Right ventricle myocardium superior (tissue), 1 donor: ENCODE measurements around the gene WTAP. TPM values are rescaled to one million over a fixed set of nuclear protein-coding genes. Genes with fewer than 3 reads are reported as not detected.

ENCODE experiments used
- ATAC-seq: fragments of 200-7000 bp; cut with Tn5 transposase; one replicate; pipeline ENCODE4 v1.9.1; 2020; ENCODE audit warnings: mild to moderate bottlenecking; ENCODE audit not compliant: poor library complexity
- DNase-seq: peaks from one replicate; pipeline ENCODE4 v3.0.0-alpha.2; 2020
- intact Hi-C: fragments of 100-400 bp; cut with DNase I; formaldehyde crosslinking; loops from one replicate; pipeline ENCODE4 v1.11.2; 2022
- total RNA-seq: library from RNA; stranded (reverse); fragmentation: NEBNext Ultra II Directional; extraction: Animal tissue kit (Norgen Biotek cat#: 25700); gene quantifications from one replicate; pipeline ENCODE4 v1.2.1, GENCODE V29; 2021
- donor health status: DM: no; HTN: yes; CAD: no; lungs with severe emphysema.

WTAP gene
- total RNA-seq, 1 donor from 2014 or later: 40.1 TPM

DNA sequence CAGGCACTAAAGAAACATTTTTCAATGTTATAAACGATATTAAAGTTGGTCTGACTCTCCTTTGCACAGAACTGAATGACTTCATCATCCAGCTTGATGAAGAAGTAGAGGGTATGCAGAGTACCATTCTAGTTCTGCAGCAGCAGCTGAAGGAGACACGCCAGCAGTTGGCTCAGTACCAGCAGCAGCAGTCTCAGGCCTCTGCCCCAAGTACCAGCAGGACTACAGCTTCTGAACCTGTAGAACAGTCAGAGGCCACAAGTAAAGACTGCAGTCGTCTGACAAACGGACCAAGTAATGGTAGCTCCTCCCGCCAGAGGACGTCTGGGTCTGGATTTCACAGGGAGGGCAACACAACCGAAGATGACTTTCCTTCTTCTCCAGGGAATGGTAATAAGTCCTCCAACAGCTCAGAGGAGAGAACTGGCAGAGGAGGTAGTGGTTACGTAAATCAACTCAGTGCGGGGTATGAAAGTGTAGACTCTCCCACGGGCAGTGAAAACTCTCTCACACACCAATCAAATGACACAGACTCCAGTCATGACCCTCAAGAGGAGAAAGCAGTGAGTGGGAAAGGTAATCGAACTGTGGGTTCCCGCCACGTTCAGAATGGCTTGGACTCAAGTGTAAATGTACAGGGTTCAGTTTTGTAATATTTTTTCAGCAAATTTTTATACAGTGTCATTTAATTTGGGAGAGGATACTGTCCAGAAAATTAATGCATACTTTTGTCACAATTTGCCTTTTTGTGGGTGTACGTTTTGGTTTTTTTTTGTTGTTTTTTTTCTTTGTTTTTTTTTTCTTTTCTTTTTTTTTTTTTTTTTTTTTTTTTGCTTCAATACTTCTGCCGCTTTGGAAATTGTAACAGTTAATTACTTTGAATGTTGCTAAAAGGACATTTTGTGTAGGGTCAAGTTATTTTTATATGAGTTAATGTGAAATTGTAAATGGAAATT, 27.9 kb downstream of the WTAP start:
- intact Hi-C loops: no loop called here
- DNase-seq (no peak), ATAC-seq (no peak)

DNA sequence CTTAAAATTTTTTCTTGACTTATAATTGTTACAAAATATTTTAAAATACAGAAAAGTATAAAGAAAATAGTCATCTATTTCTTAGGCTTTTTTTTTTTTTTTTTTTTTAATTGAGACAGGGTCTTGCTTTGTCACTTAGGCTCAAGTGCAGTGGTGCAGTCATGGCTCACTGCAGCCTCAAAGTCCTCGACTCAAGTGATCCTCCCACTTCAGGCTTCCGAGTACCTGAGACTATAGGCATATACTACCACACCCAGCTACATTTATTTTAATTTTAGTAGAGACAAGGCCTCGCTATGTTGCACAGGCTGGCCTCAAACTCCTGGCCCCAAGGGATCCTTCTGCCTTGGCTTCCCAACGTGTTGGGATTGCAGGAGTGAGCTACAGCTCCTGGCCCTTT, 29.2 kb downstream of the WTAP start:
- DNase-seq: no peak
- no peak for ATAC-seq
- intact Hi-C loops: no loop called here

DNA sequence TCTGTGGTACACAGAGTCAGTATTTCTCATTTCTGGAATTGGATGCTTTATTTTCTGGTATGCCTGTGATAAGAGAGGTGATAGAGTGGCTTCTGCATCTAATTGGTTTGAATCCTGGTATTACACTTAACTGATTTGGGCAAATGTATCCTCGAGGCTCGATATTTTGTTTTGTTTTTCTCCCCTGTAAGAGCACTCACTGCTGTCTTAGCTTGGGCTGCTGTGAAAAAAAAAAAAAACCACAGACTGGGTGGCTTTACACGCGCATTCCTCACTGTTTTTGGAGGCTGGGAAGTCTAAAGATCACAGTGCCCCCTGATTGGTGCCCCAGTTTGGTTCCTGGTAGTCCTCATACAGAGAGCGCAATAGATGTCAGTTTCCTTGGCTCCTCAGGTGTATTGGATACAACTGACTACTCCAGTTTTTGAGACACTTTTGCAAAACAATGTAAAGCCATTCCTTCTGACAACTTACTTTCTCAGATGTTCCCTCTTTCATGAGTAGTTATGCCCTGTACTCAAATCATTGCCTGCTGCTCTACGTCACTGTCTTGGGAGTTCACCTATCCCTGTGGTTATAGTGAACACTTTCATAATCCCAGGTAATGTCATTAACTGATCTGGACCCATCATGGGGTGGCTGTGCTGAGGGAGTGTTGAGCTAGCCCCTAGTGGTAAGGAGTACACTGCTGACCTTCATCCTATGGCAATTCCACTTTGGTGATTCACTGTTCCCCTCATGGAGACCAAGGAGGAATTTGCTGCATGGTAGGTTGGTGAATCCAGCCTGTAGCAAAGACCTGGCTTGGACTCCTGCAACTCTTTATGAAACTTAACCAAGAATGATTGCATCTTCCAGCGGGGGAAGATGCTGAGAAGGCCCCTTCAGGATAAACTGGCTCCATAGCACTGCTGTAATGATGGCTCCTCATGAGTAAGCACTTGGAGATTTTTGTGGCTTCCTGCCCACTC, 31.0 kb downstream of the WTAP start:
- ATAC-seq: no peak
- intact Hi-C loops: no loop called here
- no peak for DNase-seq

- ATAC-seq: no peak
- DNase-seq: no peak
- intact Hi-C loops: loop anchor here (5.0 kb wide), 1 partner anchor 67 kb away; the partner anchor contains the start of gene SOD2
These were observed 32.3 kb downstream of the WTAP start for GRCh38 chr6:159759645-159760044.

DNA sequence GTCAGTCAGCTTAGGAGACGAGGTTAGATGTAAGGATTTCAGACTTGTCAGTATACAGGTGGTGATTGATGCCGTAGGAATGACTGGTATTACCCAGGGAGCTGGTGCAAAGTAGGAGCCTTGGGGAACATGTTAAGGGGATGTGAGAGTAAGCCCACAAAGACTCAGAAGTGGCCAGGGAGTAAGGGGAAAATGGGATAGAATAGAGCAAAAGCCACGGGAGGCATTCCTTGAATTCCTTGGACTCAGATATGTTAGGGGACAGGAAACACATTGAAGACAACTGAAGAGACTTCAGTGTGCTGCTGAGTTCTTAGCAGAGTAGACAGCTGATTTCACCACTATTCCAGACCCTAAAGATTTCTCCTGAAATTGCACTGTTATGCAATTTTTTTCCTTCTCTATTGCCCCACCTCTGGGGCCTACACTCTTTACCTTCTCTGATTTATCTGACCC, 33.3 kb downstream of the WTAP start:
- intact Hi-C loops: loop anchor here (5.0 kb wide), 1 partner anchor 68 kb away; the partner anchor contains the start of gene SOD2
- DNase-seq (no peak), ATAC-seq (no peak)

- intact Hi-C loops: loop anchor here (5.0 kb wide), 1 partner anchor 69 kb away; the partner anchor contains the start of gene SOD2
- DNase-seq: peak; percentile 50
- no peak for ATAC-seq
These were observed 34.0 kb downstream of the WTAP start for GRCh38 chr6:159761129-159761872.

DNA sequence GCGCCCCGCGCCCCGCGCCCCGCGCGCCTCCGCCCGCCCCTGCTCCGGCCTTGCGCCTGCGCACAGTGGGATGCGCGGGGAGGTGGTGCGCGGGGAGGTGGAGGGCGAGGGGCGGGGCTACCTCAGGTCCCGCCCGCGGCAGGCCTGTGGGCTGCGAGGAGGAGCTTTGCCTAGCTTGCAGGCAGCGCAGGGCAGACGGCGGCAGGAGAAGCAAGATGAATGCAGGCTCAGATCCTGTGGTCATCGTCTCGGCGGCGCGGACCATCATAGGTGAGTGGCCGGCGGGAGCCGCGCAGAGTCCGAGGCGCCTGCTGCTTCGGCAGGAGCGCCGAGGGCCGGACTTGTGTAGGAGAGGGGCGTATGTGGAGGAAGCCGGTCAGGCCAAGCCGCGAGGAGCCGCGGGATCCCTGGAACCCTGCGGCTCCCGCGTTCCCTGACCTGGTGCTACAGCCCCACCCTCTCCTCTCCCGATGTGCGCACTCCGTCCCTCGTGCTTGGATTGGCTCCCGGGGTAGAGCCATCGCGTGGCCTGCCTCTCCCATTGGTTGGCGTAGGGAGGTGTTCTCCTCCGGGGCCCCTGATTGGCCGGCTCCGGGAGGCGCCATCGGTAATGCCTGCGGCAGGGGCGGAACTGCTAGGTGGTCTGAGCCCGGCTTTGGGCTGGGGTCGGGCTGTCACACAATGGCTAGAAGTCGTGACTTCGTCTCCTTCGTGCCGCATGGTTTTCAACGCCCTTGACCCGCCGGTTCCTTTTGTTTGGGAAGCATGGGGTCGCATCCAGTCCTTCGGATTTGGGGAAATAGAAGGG, 34.8 kb downstream of the WTAP start, which contains the start of gene ACAT2:
ACAT2 (plus strand) TSS at position 173 of the 808 bp plus-strand sequence; CDS start at position 216, 43 bp downstream.
- peak; percentile 99 for ATAC-seq
- DNase-seq: peak; percentile 97

DNA sequence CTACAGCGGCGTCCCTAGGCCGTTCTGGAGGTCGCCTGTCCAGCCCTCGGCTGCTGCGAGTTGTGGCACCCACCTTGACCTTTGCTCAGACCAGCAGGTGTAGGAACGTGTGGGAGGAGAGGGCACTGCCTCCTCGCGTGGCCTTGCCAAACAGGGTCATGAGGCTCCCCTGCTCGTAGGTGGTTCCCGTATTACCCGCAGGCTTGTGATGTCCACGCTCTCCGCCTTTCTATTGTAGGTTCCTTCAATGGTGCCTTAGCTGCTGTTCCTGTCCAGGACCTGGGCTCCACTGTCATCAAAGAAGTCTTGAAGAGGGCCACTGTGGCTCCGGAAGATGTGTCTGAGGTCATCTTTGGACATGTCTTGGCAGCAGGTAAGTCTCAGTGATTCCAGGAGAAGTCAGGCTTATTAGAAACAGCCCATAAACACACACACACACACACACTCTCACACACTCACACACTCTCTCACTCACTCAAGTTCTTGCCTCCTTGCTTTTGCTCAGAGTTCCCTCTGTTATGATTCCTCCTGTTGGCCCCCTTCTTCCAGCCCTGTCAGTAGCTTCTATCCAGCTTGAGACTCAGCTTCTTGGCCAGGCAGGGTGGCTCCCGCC, 35.5 kb downstream of the WTAP start:
- ATAC-seq (no peak), DNase-seq (no peak)
- intact Hi-C loops: loop anchor here (5.0 kb wide), 1 partner anchor 70 kb away; the partner anchor contains the start of gene SOD2

More for the DNA sequence above, 34.8 kb downstream of the WTAP start, which contains the start of gene ACAT2:
- intact Hi-C loops: loop anchor here (5.0 kb wide), 1 partner anchor 70 kb away; the partner anchor contains the start of gene SOD2

DNA sequence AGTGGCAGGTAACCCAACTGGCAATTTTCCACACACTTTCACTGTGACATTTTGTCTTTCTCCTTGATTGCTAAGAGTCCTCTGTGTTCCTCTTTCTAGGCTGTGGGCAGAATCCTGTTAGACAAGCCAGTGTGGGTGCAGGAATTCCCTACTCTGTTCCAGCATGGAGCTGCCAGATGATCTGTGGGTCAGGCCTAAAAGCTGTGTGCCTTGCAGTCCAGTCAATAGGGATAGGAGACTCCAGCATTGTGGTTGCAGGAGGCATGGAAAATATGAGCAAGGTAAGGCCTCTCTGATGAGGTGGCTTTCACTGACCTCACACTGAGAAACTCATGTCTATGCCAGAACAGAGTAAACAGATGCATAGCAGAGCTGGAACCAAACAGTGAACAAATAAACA, 39.6 kb downstream of the WTAP start:
- ATAC-seq (no peak), DNase-seq (no peak)
- intact Hi-C loops: no loop called here

- ATAC-seq (no peak), DNase-seq (no peak)
- intact Hi-C loops: no loop called here
These were observed 42.2 kb downstream of the WTAP start for GRCh38 chr6:159769470-159769869.

DNA sequence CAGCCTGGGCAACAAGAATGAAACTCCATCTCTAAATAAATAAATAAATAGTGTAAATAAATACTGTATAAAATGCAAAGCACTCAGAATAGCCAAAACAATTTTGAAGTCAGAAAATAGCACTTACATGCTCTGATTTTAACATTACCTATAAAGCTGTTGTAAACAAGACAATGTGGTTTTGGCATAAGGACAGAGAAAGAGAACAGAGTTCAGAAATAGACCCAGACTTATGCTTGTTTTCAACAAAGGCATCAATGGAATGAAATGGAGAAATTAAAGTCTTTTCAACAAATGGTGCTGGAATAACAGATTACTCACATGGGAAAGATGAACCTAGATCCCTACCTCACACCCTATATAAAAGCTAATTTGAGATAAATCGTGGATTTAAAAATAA, 44.9 kb downstream of the WTAP start:
- intact Hi-C loops: no loop called here
- ATAC-seq (no peak), DNase-seq (no peak)

DNA sequence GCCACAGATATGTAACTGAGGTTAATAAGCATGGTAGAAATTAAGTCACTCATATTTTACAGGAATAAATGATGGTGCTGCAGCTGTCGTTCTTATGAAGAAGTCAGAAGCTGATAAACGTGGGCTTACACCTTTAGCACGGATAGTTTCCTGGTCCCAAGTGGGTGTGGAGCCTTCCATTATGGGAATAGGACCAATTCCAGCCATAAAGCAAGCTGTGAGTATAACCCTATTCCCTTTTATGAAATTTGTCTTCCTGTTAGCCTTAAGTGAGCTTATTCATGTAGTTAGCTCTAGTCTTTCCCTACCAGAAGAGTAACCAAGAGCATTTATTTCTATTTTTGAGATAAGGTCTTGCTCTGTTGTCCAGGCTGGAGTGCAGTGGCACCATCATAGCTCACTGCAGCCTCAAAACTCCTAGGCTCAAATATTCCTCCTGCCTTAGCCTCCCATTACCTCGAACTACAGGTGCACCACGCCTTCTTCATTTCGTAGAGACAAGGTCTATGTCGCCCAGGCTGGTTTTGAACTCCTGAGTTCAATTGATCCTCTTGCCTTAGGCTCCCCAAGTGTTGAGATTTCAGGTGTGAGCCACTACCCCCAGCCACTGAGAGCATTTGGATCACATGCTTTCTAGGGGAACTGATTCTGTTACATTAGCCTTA, 50.1 kb downstream of the WTAP start:
- intact Hi-C loops: no loop called here
- ATAC-seq (no peak), DNase-seq (no peak)

DNA sequence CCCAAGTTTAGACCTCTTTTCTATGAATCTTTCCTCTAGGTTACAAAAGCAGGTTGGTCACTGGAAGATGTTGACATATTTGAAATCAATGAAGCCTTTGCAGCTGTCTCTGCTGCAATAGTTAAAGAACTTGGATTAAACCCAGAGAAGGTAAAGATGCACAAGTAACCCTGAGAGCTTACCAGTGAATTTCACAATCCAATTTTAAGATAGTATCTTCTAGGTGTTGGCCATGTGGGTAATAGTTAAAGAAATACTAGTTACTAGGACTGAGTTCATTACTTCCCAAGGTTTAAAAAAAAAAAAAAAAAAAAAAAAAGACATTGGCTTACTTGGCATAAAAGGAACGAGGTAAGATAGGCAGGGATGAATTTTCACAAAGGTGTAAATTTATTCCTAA, 50.8 kb downstream of the WTAP start:
- intact Hi-C loops: no loop called here
- DNase-seq: no peak
- no peak for ATAC-seq

DNA sequence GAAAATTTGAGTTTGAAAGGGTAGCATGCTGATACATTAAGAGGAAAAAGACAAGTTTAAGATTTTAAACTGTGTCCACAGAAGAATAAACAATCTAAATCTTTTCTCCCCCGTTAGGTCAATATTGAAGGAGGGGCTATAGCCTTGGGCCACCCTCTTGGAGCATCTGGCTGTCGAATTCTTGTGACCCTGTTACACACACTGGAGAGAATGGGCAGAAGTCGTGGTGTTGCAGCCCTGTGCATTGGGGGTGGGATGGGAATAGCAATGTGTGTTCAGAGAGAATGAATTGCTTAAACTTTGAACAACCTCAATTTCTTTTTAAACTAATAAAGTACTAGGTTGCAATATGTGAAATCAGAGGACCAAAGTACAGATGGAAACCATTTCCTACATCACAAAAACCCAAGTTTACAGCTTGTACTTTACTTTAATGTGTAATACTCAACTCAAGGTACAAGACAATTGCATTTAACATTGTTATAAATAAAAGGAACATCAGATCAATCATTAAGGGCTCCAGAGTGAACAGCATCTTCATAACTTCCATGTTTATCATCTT, 51.3 kb downstream of the WTAP start:
- intact Hi-C loops: no loop called here

DNA sequence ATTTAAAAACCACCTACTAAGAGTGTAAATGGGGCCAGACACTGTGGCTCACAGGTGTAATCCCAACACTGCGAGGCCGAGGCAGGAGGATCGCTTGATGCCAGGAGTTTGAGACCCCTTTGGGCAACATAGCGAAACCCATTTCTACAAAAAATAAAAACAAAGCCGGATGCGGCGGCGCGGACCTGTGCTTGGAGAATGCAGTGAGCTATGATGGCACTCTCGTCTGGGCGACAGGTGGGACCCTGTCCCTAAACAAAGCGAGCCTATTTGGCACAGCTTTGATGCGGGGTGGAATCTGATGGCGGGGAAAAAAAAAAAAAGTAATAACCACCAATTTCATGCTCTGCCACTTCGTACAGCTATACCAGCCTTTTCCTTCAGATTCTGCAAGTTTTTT, 61.0 kb downstream of the WTAP start:
- intact Hi-C loops: no loop called here
- ATAC-seq (no peak), DNase-seq (no peak)

More for the DNA sequence above, 51.3 kb downstream of the WTAP start:
- ATAC-seq (no peak), DNase-seq (no peak)

DNA sequence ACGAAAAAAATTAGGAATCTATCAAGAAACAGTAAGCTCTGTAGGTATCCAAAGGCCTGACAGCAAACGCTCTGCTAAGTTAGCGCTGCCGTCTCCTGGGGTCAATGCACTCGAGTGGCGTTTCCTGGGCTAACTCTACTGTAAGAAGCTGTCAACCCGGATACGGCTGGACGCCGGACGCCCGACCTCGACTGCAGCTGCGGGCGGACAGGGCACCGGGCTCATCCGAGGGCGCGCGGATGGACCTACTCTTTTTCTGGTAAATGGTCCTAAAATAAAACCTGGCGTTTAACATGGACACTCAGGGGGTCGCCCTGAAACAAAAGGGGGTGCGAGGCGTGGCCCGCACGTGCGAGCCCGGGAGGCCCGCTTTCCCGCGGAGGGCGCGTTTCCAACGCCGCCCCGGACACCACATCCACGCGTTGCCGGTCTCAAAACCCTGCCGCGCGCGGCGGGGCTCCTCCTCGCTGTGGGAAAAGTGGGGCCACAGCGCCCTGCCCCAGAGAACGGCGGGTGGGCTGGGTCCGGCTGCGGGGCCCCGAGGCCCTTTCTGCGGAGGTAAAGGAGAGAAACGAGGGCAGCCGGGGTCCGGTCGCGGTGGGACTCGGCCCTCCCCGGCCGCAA, 61.6 kb downstream of the WTAP start:
- peak; percentile 55 for DNase-seq
- ATAC-seq: no peak
- intact Hi-C loops: no loop called here
